ENCODE results near the gene FPR1. TPM values are rescaled to one million over a fixed set of nuclear protein-coding genes. Genes with fewer than 3 reads are reported as not detected.

The FPR1 gene
- total RNA-seq, result 1 to 10 TPM in 1 of 2 donors, under 1 TPM in 1; 0.69 to 2.5 TPM

- no peaks in the 10 kb centered on the region for H3K27me3 ChIP-seq
- no peak within 1 kb of the TSS for H3K27ac ChIP-seq
- no peak for TF ChIP-seq CTCF (IDR thresholded peaks at IDR 0.05)
- H3K36me3 ChIP-seq, result no peaks in the 10 kb centered on the region
- H3K9ac ChIP-seq (ENCODE audit: low read depth in 2 of 2, low read length in 2 of 2), result no peak within 1 kb of the TSS
- DNase-seq, result no peak
- no peaks in the 10 kb centered on the region for H3K4me1 ChIP-seq
- intact Hi-C loops (cut with DNase I), result no loop called here
- no peaks in the 10 kb centered on the region for H3K9me3 ChIP-seq
- no peak within 1 kb of the TSS for H3K4me3 ChIP-seq
Measured at GRCh38 chr19:51751655-51752054, at the start of gene FPR1. TSS of gene FPR1 (minus strand) at chr19:51751878. CDS start at chr19:51746994, 4,884 bp downstream.

- no peak for DNase-seq
- Histone ChIP-seq H3K4me3 (no peak overlapping the region), H3K27ac (no peak overlapping the region), H3K27me3 (no peaks in the 10 kb centered on the region), H3K9me3 (no peaks in the 10 kb centered on the region), H3K9ac (ENCODE audit: low read depth in 2 of 2, low read length in 2 of 2) (no peak overlapping the region), H3K36me3 (no peaks in the 10 kb centered on the region), H3K4me1 (no peaks in the 10 kb centered on the region)
- no peak for TF ChIP-seq CTCF (IDR thresholded peaks at IDR 0.05)
- intact Hi-C loops (cut with DNase I), result no loop called here
Measured at GRCh38 chr19:51800473-51801244, 49.0 kb upstream of the FPR1 start.

GRCh38 chr19:51799774-51800472 lies 48.2 kb upstream of the FPR1 start:
- no peak overlapping the region for H3K9ac ChIP-seq (ENCODE audit: low read depth in 2 of 2, low read length in 2 of 2)
- no peaks in the 10 kb centered on the region for H3K9me3 ChIP-seq
- no peaks in the 10 kb centered on the region for H3K27me3 ChIP-seq
- H3K4me1 ChIP-seq, result no peaks in the 10 kb centered on the region
- H3K36me3 ChIP-seq, result no peaks in the 10 kb centered on the region
- no peak for TF ChIP-seq CTCF (IDR thresholded peaks at IDR 0.05)
- intact Hi-C loops (cut with DNase I), result no loop called here
- H3K27ac ChIP-seq, result peak overlapping the region; percentile 65
- DNase-seq, result no peak
- no peak overlapping the region for H3K4me3 ChIP-seq

- no peaks in the 10 kb centered on the region for H3K36me3 ChIP-seq
- no peaks in the 10 kb centered on the region for H3K27me3 ChIP-seq
- no peak overlapping the region for H3K9ac ChIP-seq (ENCODE audit: low read depth in 2 of 2, low read length in 2 of 2)
- peak; percentile 46 for DNase-seq
- no peaks in the 10 kb centered on the region for H3K9me3 ChIP-seq
- intact Hi-C loops (cut with DNase I), result no loop called here
- no peak overlapping the region for H3K4me3 ChIP-seq
- TF ChIP-seq CTCF (IDR thresholded peaks at IDR 0.05), result no peak
- H3K4me1 ChIP-seq, result no peaks in the 10 kb centered on the region
- peak overlapping the region; percentile 65 for H3K27ac ChIP-seq
Measured at GRCh38 chr19:51799034-51799773, 47.5 kb upstream of the FPR1 start.

- TF ChIP-seq CTCF (IDR thresholded peaks at IDR 0.05), result no peak
- Histone ChIP-seq H3K4me1 (no peaks in the 10 kb centered on the region), H3K9ac (ENCODE audit: low read depth in 2 of 2, low read length in 2 of 2) (peak overlapping the region in 1 of 2 donors; percentile 7), H3K27ac (peak overlapping the region; percentile 18), H3K4me3 (no peak overlapping the region), H3K27me3 (no peaks in the 10 kb centered on the region), H3K36me3 (no peaks in the 10 kb centered on the region), H3K9me3 (no peaks in the 10 kb centered on the region)
- intact Hi-C loops (cut with DNase I), result no loop called here
- no peak for DNase-seq
Measured at GRCh38 chr19:51798062-51798461, 46.4 kb upstream of the FPR1 start.

All from colonic mucosa (tissue), 4 donors.